Measurements from ENCODE around the gene MRPL40.

MRPL40 gene

GRCh38 chr22:19406281-19406811, 26.0 kb upstream of the MRPL40 start:
- in situ Hi-C loops (cut with HindIII; ENCODE audit: low sequenced_read_pairs), result no loop called here

GRCh38 chr22:19406846-19407245, 25.5 kb upstream of the MRPL40 start:
- in situ Hi-C loops (cut with HindIII; ENCODE audit: low sequenced_read_pairs), result no loop called here

GRCh38 chr22:19407649-19408606, 24.4 kb upstream of the MRPL40 start:
- in situ Hi-C loops (cut with HindIII; ENCODE audit: low sequenced_read_pairs), result no loop called here

- in situ Hi-C loops (cut with HindIII; ENCODE audit: low sequenced_read_pairs), result no loop called here
These were observed 21.2 kb upstream of the MRPL40 start for GRCh38 chr22:19410941-19411689.

- in situ Hi-C loops (cut with HindIII; ENCODE audit: low sequenced_read_pairs), result no loop called here
These were observed 20.7 kb upstream of the MRPL40 start for GRCh38 chr22:19411690-19412045.

- in situ Hi-C loops (cut with HindIII; ENCODE audit: low sequenced_read_pairs), result no loop called here
These were observed 19.9 kb upstream of the MRPL40 start for GRCh38 chr22:19412478-19412877.

GRCh38 chr22:19412923-19413322, 19.4 kb upstream of the MRPL40 start:
- in situ Hi-C loops (cut with HindIII; ENCODE audit: low sequenced_read_pairs), result no loop called here

GRCh38 chr22:19419086-19419463, 13.3 kb upstream of the MRPL40 start:
- in situ Hi-C loops (cut with HindIII; ENCODE audit: low sequenced_read_pairs), result no loop called here

- in situ Hi-C loops (cut with HindIII; ENCODE audit: low sequenced_read_pairs), result no loop called here
These were observed 12.7 kb upstream of the MRPL40 start for GRCh38 chr22:19419464-19420178.

- in situ Hi-C loops (cut with HindIII; ENCODE audit: low sequenced_read_pairs), result no loop called here
These were observed 12.0 kb upstream of the MRPL40 start for GRCh38 chr22:19420321-19420720.

- in situ Hi-C loops (cut with HindIII; ENCODE audit: low sequenced_read_pairs), result no loop called here
These were observed 9.7 kb upstream of the MRPL40 start for GRCh38 chr22:19422440-19423301.

- in situ Hi-C loops (cut with HindIII; ENCODE audit: low sequenced_read_pairs), result no loop called here
These were observed 8.2 kb upstream of the MRPL40 start for GRCh38 chr22:19424186-19424500.

- in situ Hi-C loops (cut with HindIII; ENCODE audit: low sequenced_read_pairs), result no loop called here
These were observed 2.1 kb upstream of the MRPL40 start for GRCh38 chr22:19429950-19430889.

GRCh38 chr22:19430890-19431541, 1.3 kb upstream of the MRPL40 start:
- in situ Hi-C loops (cut with HindIII; ENCODE audit: low sequenced_read_pairs), result no loop called here

GRCh38 chr22:19431649-19432132, 654 bp upstream of the MRPL40 start, which contains the start of gene HIRA:
HIRA (minus strand) TSS chr22:19431733; CDS start chr22:19431476, 257 bp downstream.
- in situ Hi-C loops (cut with HindIII; ENCODE audit: low sequenced_read_pairs), result no loop called here

GRCh38 chr22:19434401-19434800, 2.1 kb downstream of the MRPL40 start:
- in situ Hi-C loops (cut with HindIII; ENCODE audit: low sequenced_read_pairs), result no loop called here

GRCh38 chr22:19434829-19435580, 2.7 kb downstream of the MRPL40 start:
- in situ Hi-C loops (cut with HindIII; ENCODE audit: low sequenced_read_pairs), result no loop called here
